ENCODE measurements around the gene ZNF638.

GRCh38 chr2:71468279-71469015 is 136.9 kb downstream of the ZNF638 start:
- TF ChIP-seq CTCF (IDR thresholded peaks at IDR 0.05; ENCODE audit: control extremely low read depth in 1 of 3, insufficient read depth in 1 of 3, low read depth in 1 of 3, low read length in 3 of 3) (no peak), EZH2 (IDR thresholded peaks at IDR 0.05; ENCODE audit: low read depth, low read length, severe bottlenecking) (peak; percentile 23), EP300 (IDR thresholded peaks at IDR 0.05; ENCODE audit: borderline replicate concordance in 1 of 2, low read depth in 2 of 2, low read length in 2 of 2) (no peak), FOSL1 (IDR thresholded peaks at IDR 0.05; ENCODE audit: insufficient read depth, low read depth, low read length) (no peak), BCL11A (IDR thresholded peaks at IDR 0.05; ENCODE audit: low read depth in 2 of 2, low read length in 2 of 2) (no peak), RNF2 (IDR thresholded peaks at IDR 0.05; ENCODE audit: borderline replicate concordance, low read depth, low read length, missing control alignments, poor library complexity, severe bottlenecking) (no peak), YY1 (IDR thresholded peaks at IDR 0.05; ENCODE audit: low read depth, low read length) (no peak)

All from H1 (cell line).